NCI-H510A treated with DMSO at 0.1 percent for 48 hours (cell line): ENCODE data around the gene KIAA1549.
A peak's percentile ranks its signal among the peaks of the same experiment; 100 is the strongest.
"Not testable (repeated sequence)": the region's sequence is repeated elsewhere in the genome, so short reads cannot be mapped to it uniquely, and the experiment has no call there.

Source experiments
- DNase-seq: peaks from one replicate; lab custom pipeline; 2025; lab: John Stamatoyannopoulos, UW

Gene KIAA1549

GRCh38 chr7:138804618-138805017 lies 176.6 kb downstream of the KIAA1549 start:
- DNase-seq, result no peak

DNA sequence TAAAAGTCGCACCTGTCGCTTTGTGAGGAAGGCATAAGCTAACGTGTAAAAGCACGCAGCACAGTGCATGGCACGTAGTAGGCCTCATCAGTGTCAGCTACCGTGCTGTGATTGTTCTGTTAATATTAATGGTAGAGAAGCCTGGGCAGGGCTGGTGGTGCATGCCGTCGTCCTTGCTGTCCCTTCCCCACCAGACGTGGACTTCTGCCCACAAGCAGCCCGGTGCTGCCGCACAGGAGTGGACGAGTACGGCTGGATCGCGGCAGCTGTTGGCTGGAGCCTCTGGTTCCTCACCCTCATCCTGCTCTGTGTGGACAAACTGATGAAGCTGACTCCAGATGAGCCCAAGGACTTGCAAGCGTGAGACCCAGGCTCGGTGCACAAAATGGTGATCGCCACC lies 178.5 kb downstream of the KIAA1549 start:
- no peak for DNase-seq

DNA sequence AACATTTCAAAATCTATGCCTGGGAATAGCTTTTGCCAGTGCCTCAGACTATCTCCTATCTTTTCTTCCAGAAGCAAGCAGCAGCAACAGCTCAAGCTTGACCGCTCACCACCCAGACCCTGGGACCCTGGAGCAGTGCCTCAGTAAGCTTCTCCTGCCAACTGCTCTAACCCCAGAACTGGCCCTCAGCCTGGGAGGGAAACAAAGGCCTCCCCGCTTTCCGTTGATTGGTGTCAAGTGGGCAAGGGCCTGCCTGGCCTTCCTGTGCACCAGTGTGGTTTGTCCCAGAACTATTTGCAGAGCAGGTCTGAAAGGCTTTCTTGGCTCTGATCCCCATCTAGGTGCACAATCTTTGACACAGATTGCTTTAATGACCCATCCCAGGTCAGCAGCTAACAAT lies 179.9 kb downstream of the KIAA1549 start:
- no peak for DNase-seq

DNA sequence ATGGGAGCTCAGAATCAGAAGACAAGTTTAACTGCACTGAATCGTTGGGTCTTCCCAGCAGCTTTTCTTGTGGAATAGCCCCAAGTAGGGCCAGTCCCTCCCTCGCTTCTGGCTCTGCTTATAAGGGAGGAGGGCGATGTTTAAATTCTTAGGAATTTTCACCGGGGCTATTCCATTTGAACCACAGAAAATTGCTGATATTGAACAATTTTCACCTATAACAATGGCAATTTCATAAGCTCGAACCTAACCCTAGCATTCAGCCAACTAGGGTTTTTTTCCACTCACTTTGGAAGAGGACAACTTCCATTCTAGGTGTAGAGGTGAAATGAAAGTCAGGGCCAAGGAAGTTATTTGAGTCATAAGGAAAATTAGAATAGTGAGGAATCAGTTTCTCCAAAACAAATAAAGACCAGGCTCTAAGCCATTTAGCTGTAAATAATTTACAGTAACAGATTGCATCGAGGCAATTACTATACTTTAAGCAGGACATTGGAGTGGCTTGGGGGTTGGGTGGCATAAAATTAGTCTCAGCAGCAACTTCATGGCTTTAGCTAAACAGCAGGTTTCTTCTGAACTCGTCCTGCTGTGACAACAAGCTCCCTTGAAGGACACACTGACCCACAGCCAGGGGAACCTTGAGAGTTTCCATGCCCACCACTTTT lies 181.7 kb downstream of the KIAA1549 start:
- no peak for DNase-seq

DNA sequence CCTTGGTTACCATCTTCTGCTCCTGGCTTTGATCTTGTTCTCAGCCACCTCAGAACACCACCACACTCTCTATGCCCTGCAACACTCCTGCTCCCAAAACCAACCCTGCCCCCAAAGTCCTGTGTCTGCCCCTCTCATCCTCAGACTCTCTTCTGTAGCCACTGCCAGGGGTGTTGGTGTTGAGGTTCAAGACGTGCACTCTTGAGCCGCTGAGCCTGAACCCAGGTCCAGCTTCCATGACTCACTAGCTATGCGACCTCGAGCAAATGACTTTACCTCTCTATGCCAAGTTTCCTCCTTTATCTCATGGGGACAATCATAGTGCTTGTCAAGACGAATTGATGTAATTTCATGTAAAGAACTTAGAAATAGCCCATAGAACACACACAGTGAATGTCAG lies 182.4 kb downstream of the KIAA1549 start:
- no peak for DNase-seq

- DNase-seq, result peak; percentile 31
Observed at GRCh38 chr7:138797715-138798320, 183.4 kb downstream of the KIAA1549 start, which contains the start of the genes ATP6V0A4 and TMEM213. Gene ATP6V0A4 (minus strand): TSS chr7:138798196. CDS start chr7:138771247, 26,949 bp downstream. Gene TMEM213 (plus strand): TSS chr7:138797994. CDS start chr7:138798105, 111 bp downstream.

DNA sequence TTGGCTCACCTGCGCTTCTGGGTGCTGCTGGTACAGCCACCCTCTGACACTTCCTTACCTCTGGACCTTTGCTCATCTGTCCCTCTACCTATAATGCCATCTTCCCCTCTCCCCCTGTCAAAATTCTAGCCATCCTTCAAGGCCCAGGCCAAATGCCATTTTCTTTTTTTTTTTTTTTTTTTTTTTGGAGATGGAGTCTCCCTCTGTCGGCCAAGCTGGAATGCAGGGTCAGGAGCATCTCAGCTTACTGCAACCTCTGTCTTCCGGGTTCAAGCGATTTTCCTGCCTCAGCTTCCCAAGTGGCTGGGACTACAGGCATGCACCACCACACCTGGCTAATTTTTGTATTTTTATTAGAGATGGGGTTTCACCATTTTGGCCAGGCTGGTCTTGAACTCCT lies 184.1 kb downstream of the KIAA1549 start:
- DNase-seq, result not testable (repeated sequence)

DNA sequence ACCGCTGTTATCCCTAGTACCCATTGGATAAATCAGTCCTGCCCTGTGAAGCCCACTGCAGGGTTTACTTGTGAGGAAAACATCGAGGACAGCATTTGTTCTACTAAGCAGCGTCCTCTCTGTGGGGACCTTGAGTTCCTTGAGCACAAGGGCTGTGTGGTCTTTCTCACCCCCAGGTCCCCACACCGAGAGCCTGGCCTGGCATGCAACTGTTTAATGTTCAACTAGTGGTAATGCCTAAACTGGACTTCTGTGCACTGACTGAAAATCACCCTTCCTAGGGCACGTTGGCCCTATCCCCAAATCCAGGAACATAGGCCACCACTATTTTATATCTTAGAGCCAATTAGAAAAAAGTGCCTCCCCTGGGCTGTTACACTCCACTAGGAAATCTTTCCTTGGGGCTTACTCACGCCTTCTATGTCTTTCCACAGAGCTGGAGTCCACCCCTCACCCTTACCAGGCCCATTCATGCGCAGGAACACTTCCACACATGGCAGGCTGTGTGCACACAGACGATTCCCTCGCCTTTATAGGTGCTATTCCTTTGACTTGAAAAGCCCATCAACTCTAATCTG lies 185.1 kb downstream of the KIAA1549 start:
- no peak for DNase-seq

- no peak for DNase-seq
Observed at GRCh38 chr7:138785587-138786437, 195.4 kb downstream of the KIAA1549 start.

DNA sequence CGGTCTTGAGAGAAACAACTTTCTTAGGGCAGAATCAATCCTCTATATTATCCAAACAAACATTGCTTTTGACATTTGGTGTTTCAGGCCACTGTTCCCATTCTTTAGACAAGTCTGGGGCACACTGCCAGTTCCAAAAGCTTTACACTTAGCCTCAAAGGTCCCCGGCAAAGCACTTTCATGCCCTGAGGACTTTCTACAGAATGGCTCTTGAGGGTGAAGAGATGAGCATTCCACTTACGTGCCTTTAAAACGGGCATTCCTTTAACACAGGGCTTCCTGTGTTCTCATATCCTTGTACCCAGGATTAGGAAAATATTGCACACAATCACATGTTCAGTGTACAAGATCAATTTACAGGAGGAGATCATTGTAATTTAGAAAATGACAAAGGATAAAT lies 196.5 kb downstream of the KIAA1549 start:
- no peak for DNase-seq
